GM21737 (cell line): ENCODE results near the gene MLC1.
"Not testable (repeated sequence)": the region's sequence is repeated elsewhere in the genome, so short reads cannot be mapped to it uniquely, and the experiment has no call there.

ENCODE experiments used
- ATAC-seq: cut with Tn5 transposase; IDR thresholded peaks from one replicate; pipeline ENCODE4 v1.9.1; 2021; ENCODE audit warnings: mild to moderate bottlenecking, moderate library complexity; ENCODE audit not compliant: unreplicated experiment

Gene MLC1

DNA sequence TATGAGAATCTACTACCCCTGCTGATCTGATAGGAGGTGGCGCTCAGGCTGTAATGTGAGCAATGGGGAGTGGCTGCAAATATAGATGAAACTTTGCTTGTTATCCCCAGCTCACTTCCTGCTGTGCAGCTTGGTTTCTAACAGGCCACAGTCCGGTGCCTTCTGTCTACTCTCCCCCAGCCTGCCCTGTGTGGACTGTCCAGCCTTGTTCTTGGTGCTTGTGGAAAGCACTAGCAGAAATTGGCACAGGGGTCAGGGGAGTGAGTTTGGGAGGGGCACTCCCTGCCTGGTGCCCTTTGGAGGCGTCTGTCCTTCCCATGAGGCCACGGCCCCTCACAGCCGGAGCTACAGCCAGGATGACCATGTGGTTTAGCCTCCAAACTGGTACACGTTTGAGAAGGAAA, 18.9 kb upstream of the MLC1 start:
- no peak for ATAC-seq

GRCh38 chr22:50102946-50103345, 17.7 kb upstream of the MLC1 start:
- ATAC-seq: no peak

- no peak for ATAC-seq
Measured at GRCh38 chr22:50101870-50102565, 16.8 kb upstream of the MLC1 start.

DNA sequence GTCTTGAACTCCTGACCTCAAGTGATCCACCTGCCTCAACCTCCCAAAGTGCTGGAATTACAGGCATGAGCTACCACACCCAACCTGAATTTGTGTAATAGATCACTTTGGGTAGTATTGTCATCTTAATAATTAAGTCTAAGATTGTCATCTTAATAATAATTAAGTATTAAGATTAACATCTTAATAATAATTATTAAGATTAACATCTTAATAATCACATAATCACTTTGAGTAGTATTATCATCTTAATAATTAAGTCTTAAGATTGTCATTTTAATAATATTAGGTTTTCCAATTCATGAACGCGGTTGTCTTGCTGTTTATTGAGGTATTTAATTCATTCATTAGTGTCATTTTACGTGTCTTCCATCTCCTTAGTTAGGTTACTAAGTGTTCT, 12.8 kb upstream of the MLC1 start:
- no peak for ATAC-seq

DNA sequence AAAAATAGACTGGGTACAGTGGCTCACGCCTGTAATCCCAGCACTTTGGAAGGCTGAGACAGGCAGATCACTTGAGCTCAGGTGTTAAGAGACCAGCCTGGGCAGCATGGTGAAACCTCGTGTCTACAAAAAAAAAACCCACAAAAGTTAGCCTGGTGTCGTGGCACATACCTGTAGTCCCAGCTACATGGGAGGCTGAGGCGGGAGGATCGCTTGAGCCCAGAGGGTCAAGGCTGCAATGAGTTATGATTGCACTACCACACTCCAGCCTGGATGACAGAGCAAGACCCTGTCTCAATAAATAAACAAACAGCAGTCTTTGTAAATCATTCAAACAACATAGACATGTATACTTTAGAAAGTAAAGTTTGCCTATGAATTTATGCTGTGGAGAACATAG, 7.1 kb upstream of the MLC1 start:
- ATAC-seq: no peak

DNA sequence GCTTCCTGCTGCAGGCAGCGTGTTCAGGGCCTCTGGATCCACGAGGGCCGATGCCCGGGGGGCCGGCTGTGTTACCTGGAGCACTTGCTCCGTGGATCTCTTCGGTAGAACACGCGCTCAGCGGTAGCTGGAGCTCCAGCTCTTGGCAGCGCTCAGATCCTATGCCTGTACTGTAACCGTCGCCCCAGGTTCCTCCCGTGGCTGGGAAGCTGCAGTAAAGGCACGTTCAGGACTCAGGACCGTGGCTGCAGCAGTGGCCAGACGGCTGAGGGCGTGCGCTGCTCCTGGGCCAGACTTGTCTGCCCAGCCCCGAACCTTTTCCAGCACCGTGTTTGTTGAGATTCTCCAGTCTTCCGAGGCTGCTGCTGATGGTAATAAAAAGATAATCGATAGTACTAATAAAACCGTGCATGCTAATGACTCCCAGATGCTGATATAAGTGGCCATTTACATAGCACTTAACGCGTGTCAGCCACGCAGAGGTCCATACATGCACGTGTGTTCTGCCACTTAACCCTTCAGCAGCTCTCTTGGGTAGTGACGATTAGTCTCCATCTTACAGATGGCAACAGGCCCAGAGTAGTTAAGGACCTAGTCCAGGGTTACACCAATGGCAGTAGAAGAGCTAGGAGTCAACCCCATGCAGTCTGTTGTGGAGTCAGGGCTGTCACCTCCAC, 6.0 kb upstream of the MLC1 start:
- no peak for ATAC-seq

GRCh38 chr22:50090412-50090714, 5.1 kb upstream of the MLC1 start:
- no peak for ATAC-seq

DNA sequence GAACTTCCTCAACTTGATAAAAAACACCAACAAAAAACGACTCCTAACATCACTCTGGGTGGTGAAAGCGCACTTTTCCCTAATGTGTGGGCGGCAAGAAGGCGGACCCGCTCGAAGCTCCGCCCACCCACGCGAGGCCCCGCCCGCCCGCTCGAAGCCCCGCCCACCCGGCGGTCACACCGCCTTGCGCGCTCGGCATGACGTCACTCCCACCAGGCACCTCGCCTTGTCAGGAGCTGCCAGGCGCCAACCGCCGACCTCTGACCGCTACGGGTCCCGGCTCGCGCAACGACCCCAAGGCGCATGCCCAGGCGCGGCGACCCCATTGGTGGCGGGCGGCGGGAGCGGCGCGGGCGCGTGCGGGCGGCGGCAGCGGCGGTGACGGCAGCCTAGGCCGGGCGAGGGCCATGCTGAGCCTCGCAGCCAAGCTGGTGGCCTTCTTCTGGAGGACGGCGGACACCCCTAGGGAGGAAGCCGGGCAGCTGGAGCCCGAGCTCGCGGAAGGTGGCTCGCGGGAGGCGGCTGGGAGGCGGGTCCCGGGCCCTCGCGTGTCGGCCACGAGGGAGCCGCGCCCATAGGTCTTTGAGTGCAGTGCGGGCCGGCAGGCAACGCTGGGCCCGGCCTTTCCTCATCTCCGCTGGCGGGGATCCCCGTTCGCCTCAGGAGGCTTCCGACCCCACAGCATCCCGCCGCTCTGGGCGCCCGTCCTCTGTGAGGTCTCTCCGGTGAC, 4.6 kb upstream of the MLC1 start, which contains the start of gene MOV10L1:
TSS of gene MOV10L1 (plus strand) at position 325 of the 730 bp plus-strand sequence. CDS start at position 408, 83 bp downstream.
- ATAC-seq: no peak

GRCh38 chr22:50089231-50089630, 4.0 kb upstream of the MLC1 start:
- ATAC-seq: no peak

- no peak for ATAC-seq
Measured at GRCh38 chr22:50088096-50088495, 2.9 kb upstream of the MLC1 start.

- no peak for ATAC-seq
Measured at GRCh38 chr22:50087646-50088045, 2.4 kb upstream of the MLC1 start.

DNA sequence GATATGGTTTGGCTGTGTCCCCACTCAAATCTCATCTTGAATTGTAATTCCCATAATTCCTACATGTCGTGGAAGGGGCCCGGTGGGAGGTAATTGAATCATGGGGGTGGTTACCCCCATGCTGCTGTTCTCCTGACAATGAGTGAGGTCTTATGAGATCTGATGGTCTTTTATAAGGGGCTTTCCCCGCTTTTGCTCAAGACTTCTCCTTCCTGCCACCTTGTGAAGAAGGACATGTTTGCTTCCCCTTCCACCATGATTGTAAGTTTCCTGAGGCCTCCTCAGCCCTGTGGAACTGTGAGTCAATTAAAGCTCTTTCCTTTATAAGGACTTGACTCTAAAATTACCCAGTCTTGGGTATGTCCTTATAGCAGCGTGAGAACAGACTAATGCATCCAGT, 1.7 kb upstream of the MLC1 start:
- ATAC-seq: not testable (repeated sequence)

- no peak for ATAC-seq
Measured at GRCh38 chr22:50086526-50086925, 1.3 kb upstream of the MLC1 start.

GRCh38 chr22:50084614-50085021, 608 bp downstream of the MLC1 start:
- no peak for ATAC-seq

GRCh38 chr22:50084080-50084477, 1.1 kb downstream of the MLC1 start:
- ATAC-seq: no peak

DNA sequence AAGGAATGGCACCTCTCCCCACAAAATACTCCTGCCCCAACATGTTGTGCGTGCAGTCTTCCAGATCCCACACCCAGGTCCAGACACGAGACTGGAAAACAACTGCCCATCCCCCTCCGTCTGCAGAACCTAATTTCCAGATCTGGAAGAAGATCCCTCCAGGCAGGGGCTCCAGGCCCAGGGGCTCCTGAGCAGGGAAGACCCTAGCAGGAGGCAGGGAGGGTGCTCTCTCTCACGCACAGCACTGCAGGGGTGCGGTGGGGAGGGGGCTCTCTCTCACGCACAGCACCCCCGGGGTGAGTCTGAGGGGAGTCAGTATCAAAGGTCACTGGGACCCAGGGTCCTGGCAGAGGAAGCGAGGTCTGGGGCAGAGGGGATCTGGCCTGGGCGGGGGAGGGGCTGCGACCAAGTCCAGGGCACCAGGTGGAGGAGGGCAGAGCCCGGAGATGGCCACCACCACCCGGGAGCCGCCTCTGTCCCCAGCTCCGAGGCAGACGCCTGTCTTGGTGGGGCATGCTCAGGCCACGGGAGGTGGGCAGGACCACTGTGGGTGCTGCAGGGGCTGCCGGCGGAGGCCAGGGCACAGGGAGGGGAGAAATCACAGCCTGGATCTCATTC, 1.7 kb downstream of the MLC1 start:
- ATAC-seq: no peak

DNA sequence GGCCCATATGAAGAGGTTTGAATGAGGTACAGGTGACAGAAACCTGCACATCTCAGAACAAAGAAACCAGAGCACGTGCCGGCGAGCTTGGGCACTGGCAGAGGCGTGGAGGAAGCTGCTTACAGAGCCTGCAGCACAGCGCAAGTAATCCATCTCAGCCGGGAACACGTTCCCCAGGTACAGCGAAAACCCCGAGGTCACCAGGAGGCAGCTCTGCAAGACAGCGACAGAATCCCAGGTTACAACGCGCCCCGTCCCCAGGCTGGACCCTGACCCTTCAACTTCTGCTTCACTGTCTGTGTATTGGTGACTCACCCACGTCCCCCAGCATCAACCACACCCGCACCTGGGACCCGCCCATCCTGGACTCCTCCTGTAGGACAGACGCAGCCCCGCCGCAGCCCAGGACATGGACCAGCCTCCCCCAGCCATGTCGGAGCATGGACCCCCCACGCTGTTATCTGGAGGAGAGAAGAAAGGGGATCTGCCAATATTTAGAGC, 2.2 kb downstream of the MLC1 start:
- ATAC-seq: no peak

DNA sequence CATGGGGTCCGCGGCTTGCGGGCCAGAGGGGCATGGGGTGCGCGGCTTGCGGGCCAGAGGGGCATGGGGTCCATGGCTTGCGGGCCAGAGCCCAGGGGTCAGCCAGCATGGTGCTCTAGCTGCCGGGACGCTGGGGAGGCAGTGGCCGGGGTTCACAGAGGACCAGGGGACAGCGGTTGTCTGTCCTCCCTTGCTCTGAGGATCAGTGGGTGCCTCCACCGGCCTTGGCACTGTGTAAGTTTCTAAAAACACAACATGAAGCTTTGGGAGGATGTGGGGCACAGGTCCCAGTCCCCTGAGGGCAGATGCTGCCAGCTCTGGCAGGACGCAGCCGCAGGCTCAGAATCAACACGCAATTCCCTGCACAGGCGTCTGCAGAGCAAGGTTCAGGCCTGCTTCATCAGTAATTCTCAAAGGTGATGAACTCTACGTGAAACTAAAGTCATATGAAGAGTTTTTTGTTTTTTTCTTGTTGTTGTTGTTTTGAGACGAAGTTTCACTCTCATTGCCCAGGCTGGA, 3.0 kb downstream of the MLC1 start:
- ATAC-seq: no peak

DNA sequence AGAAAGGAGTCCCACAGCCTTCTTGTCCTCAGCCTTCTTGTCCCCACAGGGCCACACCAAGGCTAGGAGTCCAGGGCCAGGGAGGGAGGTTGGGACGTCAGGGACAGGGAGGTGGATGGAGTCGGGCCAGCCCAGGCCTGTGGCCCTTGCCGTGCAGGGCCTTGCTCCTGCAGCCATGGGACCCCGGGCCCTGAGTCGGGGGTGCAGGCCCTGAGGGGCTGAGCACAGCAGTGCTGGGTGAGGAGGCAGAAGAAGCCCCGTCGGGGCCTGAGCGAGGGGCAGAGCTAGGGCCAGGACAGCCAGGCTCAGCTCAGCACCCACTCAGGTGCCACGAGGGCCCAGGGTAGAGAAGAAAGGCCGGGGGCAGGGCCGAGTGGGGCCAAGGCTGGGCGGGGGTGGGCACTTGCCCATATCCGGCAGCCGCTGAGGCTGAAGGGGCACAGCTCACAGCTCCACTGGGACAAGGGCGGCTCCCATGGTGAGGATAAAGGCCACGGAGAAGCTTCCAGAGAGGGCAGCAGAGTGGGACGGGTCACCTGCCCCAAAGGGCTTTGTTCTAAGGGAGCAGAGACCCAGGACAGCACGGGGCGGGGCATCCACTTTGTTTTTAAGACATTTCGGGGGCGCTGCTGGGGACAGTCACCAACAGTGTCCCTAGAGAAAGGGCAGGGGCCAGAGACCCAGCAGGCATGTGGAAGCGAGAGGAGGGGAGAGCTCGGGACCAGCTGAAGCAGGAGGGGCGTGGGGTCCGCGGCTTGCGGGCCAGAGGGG, 3.6 kb downstream of the MLC1 start:
- no peak for ATAC-seq

DNA sequence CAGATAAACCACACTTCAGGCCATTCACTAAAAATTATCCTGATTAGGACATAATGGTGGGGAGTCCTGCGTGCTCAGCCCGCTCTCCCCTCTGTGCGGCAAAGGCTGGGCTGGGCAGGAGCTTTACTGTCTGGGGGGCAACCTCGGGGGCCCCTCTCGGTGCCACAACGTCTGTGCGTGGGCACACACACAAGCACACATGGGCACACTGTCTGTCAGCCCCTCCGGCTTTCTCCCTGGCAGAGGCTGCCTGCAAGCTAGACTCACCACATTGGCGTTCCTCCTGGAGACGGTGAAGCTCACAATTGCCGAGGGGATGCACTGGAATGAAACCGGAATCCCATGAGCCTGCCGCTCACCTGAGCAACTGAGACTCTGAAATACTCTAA, 5.2 kb downstream of the MLC1 start:
- ATAC-seq: no peak

DNA sequence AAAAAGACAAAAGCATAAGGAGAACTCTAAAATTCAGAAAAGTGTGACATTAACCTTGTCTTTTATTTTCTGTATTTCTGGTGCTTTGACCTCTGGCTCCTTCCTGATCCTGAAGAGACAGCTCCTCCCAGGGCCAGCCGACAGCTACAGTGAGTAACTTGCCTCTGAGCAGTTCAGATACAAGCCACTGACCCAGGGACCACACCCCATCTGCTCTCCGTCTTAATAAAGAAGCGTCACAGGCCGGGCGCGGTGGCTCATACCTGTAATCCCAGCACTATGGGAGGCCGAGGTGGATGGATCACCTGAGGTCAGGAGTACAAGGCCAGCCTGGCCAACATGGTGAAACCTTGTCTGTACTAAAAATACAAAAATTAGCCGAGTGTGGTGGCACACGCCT, 6.5 kb downstream of the MLC1 start:
- no peak for ATAC-seq
